ENCODE data around the gene TAPT1. TPM values are rescaled to one million over a fixed set of nuclear protein-coding genes. Genes with fewer than 3 reads are reported as not detected.

TAPT1 gene
- total and polyA plus RNA-seq, 2 of the 13 experiments (the other 11 are each of a cell fraction or from before 2014, with no cell fraction given), result 24.5 to 25.3 TPM

DNA sequence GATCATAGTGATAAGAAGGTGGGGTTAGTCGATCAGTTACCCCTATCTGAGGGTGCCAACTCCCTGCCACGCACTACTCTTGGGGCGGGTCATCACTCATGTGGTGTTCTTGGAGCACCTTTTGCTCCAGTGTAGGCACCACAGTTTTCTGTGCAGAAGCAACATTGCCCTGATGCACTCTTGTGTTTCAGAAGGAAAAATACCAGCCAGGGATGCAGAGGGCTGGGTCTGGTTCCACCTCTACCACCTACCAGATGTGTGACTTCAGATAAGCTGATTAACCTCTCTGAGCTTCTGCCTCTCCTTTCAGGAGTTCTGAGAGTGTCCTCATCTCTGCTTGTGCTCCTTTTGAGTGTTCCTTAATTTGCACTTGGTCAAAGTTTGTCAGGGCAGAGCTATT lies 112.5 kb downstream of the TAPT1 start (continued):
- TF ChIP-seq ZNF280B (CRISPR knock-in tag; IDR thresholded peaks at IDR 0.05; ENCODE audit: borderline replicate concordance), result no peak
- no peak for TF ChIP-seq PCBP1 (IDR thresholded peaks at IDR 0.05; ENCODE audit: borderline replicate concordance, low read depth, low read length)
- no peak for TF ChIP-seq STAG1 (CRISPR knock-in tag; IDR thresholded peaks at IDR 0.05)
- TF ChIP-seq ZIK1 (CRISPR knock-in tag; IDR thresholded peaks at IDR 0.05; ENCODE audit: borderline replicate concordance, low read depth), result no peak
- TF ChIP-seq ZNF207 (IDR thresholded peaks at IDR 0.05; ENCODE audit: borderline replicate concordance), result no peak
- no peak for TF ChIP-seq ZKSCAN8 (CRISPR knock-in tag; IDR thresholded peaks at IDR 0.05; ENCODE audit: borderline replicate concordance)

DNA sequence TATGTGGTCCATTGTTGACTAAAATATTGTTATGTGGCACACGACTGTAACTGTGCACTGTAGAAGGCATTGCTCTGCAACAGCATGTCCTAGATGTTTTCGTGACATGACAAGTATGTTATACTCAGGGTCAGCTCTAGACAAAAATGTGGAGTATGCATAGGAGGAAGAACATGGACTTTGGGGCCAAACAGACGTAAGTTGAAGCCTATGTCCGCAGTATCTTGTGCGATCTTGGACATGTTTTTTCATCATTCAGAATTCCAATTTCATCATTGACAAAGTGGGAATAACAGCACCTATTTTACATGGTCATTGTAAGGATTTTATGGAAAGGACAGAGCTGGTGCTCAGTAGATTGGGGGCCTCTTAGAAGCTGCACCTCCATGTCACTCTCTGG lies 114.7 kb downstream of the TAPT1 start:
- intact Hi-C loops (cut with micrococcal nuclease; ENCODE audit: unreplicated experiment), result loop anchor here (10.0 kb wide), 1 partner anchor 53 kb away; no protein-coding TSS in a partner anchor
- FAIRE-seq (peak; percentile 44), DNase-seq (ENCODE audit: low spot score) (peak; percentile 86), ATAC-seq (peak; percentile 83)
- Histone ChIP-seq H3K9me3 (ENCODE audit: low read length) (no peaks in the 10 kb centered on the region), H3K9ac (ENCODE audit: insufficient read depth, low read depth, low read length) (no peak overlapping the region), H4K20me1 (ENCODE audit: insufficient read depth, low read length) (no peaks in the 10 kb centered on the region), H3K79me2 (ENCODE audit: insufficient read depth, low read length) (no peaks in the 10 kb centered on the region), H3K4me2 (ENCODE audit: low read depth, low read length) (peak overlapping the region; percentile 44), H3K27me3 (ENCODE audit: control insufficient read depth in 1 of 2, insufficient read depth in 2 of 2, low read length in 2 of 2) (no peaks in the 10 kb centered on the region), H3K4me3 (replicated peaks in 1 of 3; ENCODE audit: insufficient read depth in 1 of 3, low read depth in 2 of 3, low read length in 3 of 3) (0 out of 6 replicates have a peak overlapping the region, but pooled peaks of 1 of the 3 experiments have one; percentile 2), H2AFZ (ENCODE audit: low read length) (no peak overlapping the region), H3K36me3 (replicated peaks in 1 of 2; ENCODE audit: control insufficient read depth in 1 of 2, insufficient read depth in 2 of 2, low read length in 2 of 2) (no peaks in the 10 kb centered on the region), H3K27ac (ENCODE audit: extremely low read length, insufficient read depth, low read length) (peak overlapping the region; percentile 21), H3K4me1 (ENCODE audit: insufficient read depth, low read length) (peaks cover 61% of the 10 kb centered on the region)
- CTCF ChIA-PET (ENCODE audit: low intra/inter-chr PET ratio, low total read pairs), result no interaction called here
- no TSS peak for BruUV-seq (replicated peaks)
- WGBS (ENCODE audit: low lambda C conversion rate), result 7% methylated on average over 5 of the region's 5 CpGs
- POLR2A ChIA-PET, result interaction anchor here (0.9 to 1.1 kb wide), 3 partner anchors 22 to 29 kb away, joined by 3 to 5 read pairs (median 3); partner anchors contain the start of gene PROM1
- in situ Hi-C loops (cut with HindIII; ENCODE audit: extremely low pct_ligation_motif_present, low pct_unique_long_range_greater_than_20kb), result no loop called here
- TF ChIP-seq GFI1 (CRISPR knock-in tag; IDR thresholded peaks at IDR 0.05; ENCODE audit: borderline replicate concordance), result no peak
- no peak for TF ChIP-seq ZNF883 (CRISPR knock-in tag; IDR thresholded peaks at IDR 0.05; ENCODE audit: not compliant biosample characterization)
- TF ChIP-seq HIVEP1 (CRISPR knock-in tag; IDR thresholded peaks at IDR 0.05), result no peak
- TF ChIP-seq, protein P1, sequence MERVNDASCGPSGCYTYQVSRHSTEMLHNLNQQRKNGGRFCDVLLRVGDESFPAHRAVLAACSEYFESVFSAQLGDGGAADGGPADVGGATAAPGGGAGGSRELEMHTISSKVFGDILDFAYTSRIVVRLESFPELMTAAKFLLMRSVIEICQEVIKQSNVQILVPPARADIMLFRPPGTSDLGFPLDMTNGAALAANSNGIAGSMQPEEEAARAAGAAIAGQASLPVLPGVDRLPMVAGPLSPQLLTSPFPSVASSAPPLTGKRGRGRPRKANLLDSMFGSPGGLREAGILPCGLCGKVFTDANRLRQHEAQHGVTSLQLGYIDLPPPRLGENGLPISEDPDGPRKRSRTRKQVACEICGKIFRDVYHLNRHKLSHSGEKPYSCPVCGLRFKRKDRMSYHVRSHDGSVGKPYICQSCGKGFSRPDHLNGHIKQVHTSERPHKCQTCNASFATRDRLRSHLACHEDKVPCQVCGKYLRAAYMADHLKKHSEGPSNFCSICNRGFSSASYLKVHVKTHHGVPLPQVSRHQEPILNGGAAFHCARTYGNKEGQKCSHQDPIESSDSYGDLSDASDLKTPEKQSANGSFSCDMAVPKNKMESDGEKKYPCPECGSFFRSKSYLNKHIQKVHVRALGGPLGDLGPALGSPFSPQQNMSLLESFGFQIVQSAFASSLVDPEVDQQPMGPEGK (CRISPR knock-in tag; IDR thresholded peaks at IDR 0.05), result 0 out of 2 replicates have a peak, but pooled peaks have one; percentile 20
- no peak for TF ChIP-seq TBX3 (IDR thresholded peaks at IDR 0.05; ENCODE audit: borderline replicate concordance)
- TF ChIP-seq, protein P2, sequence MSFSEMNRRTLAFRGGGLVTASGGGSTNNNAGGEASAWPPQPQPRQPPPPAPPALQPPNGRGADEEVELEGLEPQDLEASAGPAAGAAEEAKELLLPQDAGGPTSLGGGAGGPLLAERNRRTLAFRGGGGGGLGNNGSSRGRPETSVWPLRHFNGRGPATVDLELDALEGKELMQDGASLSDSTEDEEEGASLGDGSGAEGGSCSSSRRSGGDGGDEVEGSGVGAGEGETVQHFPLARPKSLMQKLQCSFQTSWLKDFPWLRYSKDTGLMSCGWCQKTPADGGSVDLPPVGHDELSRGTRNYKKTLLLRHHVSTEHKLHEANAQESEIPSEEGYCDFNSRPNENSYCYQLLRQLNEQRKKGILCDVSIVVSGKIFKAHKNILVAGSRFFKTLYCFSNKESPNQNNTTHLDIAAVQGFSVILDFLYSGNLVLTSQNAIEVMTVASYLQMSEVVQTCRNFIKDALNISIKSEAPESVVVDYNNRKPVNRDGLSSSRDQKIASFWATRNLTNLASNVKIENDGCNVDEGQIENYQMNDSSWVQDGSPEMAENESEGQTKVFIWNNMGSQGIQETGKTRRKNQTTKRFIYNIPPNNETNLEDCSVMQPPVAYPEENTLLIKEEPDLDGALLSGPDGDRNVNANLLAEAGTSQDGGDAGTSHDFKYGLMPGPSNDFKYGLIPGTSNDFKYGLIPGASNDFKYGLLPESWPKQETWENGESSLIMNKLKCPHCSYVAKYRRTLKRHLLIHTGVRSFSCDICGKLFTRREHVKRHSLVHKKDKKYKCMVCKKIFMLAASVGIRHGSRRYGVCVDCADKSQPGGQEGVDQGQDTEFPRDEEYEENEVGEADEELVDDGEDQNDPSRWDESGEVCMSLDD (CRISPR knock-in tag; IDR thresholded peaks at IDR 0.05; ENCODE audit: borderline replicate concordance), result no peak
- no peak for TF ChIP-seq NKX3-1 (CRISPR knock-in tag; IDR thresholded peaks at IDR 0.05)
- no peak for TF ChIP-seq DMTF1 (CRISPR knock-in tag; IDR thresholded peaks at IDR 0.05)

Data from HepG2 (cell line).